WTC11 (cell line): Measurements from ENCODE around the gene IL17RA. TPM values are rescaled to one million over a fixed set of nuclear protein-coding genes. Genes with fewer than 3 reads are reported as not detected.

Experiments
- ATAC-seq: fragments of 200-7000 bp; cut with Tn5 transposase; 2 replicates; pipeline ENCODE4 v1.10.0; 2021; ENCODE audit warnings: mild to moderate bottlenecking, moderate library complexity
- CTCF ChIA-PET: fragments of 300-600 bp; sonication (Branson Sonifier 250); formaldehyde crosslinking; loops from one replicate; lab custom pipeline; 2021; ENCODE audit warnings: antibody characterized with exemption; lab: Charles Lee
- POLR2A ChIA-PET: fragments of 350-600 bp; sonication (Branson Sonifier 250); formaldehyde crosslinking; loops from one replicate; lab custom pipeline; 2021; ENCODE audit warnings: antibody characterized with exemption; lab: Charles Lee
- DNase-seq: peaks from one replicate; pipeline ENCODE4 v3.0.0; 2021; ENCODE audit warnings: low spot score
- H3K27ac Mint-ChIP-seq: 2 replicates; pipeline ENCODE4 v1.8.0; 2021; ENCODE audit warnings: mixed read lengths
- H3K27me3 Mint-ChIP-seq: 2 replicates; pipeline ENCODE4 v1.8.0; 2021; ENCODE audit warnings: low read depth, mild to moderate bottlenecking, moderate library complexity, mixed read lengths
- H3K36me3 Mint-ChIP-seq: 2 replicates; pipeline ENCODE4 v1.8.0; 2021; ENCODE audit warnings: mixed read lengths
- H3K4me1 Mint-ChIP-seq: 2 replicates; pipeline ENCODE4 v1.8.0; 2022; ENCODE audit warnings: mixed read lengths
- H3K4me3 Mint-ChIP-seq: 2 replicates; pipeline ENCODE4 v1.8.0; 2021; ENCODE audit warnings: mild to moderate bottlenecking, moderate library complexity, mixed read lengths
- H3K9me3 Mint-ChIP-seq: 2 replicates; pipeline ENCODE4 v1.8.0; 2021; ENCODE audit warnings: mixed read lengths
- ATF1 ChIP-seq: sonication (generic); formaldehyde crosslinking; IDR thresholded peaks from 2 replicates; pipeline ENCODE4 v1.8.1; 2023; ENCODE audit warnings: mild to moderate bottlenecking, moderate library complexity, missing genetic modification reagents
- CBFB ChIP-seq: sonication (generic); formaldehyde crosslinking; IDR thresholded peaks from 2 replicates; pipeline ENCODE4 v1.8.1; 2022; ENCODE audit warnings: mild to moderate bottlenecking, low read depth, missing genetic modification reagents
- GRHL2 ChIP-seq: fragments of 250-450 bp; sonication (Bioruptor Pico); IDR thresholded peaks from 2 replicates; pipeline ENCODE4 v1.8.0; 2022; ENCODE audit warnings: mild to moderate bottlenecking, moderate library complexity; ENCODE audit not compliant: insufficient replicate concordance, severe bottlenecking
- IRF2 ChIP-seq: sonication (generic); formaldehyde crosslinking; IDR thresholded peaks from 2 replicates; pipeline ENCODE4 v1.8.0; 2022; ENCODE audit warnings: low read depth, missing genetic modification reagents, borderline replicate concordance
- KAT7 ChIP-seq: sonication (generic); formaldehyde crosslinking; IDR thresholded peaks from 2 replicates; pipeline ENCODE4 v1.8.1; 2023; ENCODE audit warnings: missing genetic modification reagents, mild to moderate bottlenecking, borderline replicate concordance
- MXD4 ChIP-seq: fragments of 250-450 bp; sonication (Bioruptor Pico); IDR thresholded peaks from 2 replicates; pipeline ENCODE4 v1.8.0; 2021; ENCODE audit warnings: mild to moderate bottlenecking, moderate library complexity, borderline replicate concordance
- MYBL2 ChIP-seq: sonication (generic); formaldehyde crosslinking; IDR thresholded peaks from 2 replicates; pipeline ENCODE4 v1.8.1; 2023; ENCODE audit warnings: mild to moderate bottlenecking, moderate library complexity, missing genetic modification reagents
- NFE2L1 ChIP-seq: sonication (generic); formaldehyde crosslinking; IDR thresholded peaks from 2 replicates; pipeline ENCODE4 v1.8.1; 2023; ENCODE audit warnings: missing genetic modification reagents
- NR2C2 ChIP-seq: sonication (generic); formaldehyde crosslinking; IDR thresholded peaks from 2 replicates; pipeline ENCODE4 v1.8.0; 2022; ENCODE audit warnings: mild to moderate bottlenecking, missing genetic modification reagents
- NR3C1 ChIP-seq: sonication (generic); formaldehyde crosslinking; conservative IDR thresholded peaks from 2 replicates; pipeline ENCODE4 v1.8.1; 2023; ENCODE audit warnings: low read depth, mild to moderate bottlenecking, missing genetic modification reagents
- RELA ChIP-seq: sonication (generic); formaldehyde crosslinking; IDR thresholded peaks from 2 replicates; pipeline ENCODE4 v1.8.1; 2022; ENCODE audit warnings: missing genetic modification reagents, mild to moderate bottlenecking, borderline replicate concordance
- TP53 ChIP-seq: sonication (generic); formaldehyde crosslinking; IDR thresholded peaks from 2 replicates; pipeline ENCODE4 v1.8.1; 2023; ENCODE audit warnings: mild to moderate bottlenecking, missing genetic modification reagents
- ZBTB21 ChIP-seq: sonication (generic); formaldehyde crosslinking; IDR thresholded peaks from 2 replicates; pipeline ENCODE4 v1.8.1; 2023; ENCODE audit warnings: mild to moderate bottlenecking, missing genetic modification reagents, borderline replicate concordance
- ZNF219 ChIP-seq: sonication (generic); formaldehyde crosslinking; IDR thresholded peaks from 2 replicates; pipeline ENCODE4 v1.8.0; 2023; ENCODE audit warnings: missing genetic modification reagents, mild to moderate bottlenecking, borderline replicate concordance
- ZNF232 ChIP-seq: sonication (generic); formaldehyde crosslinking; IDR thresholded peaks from 2 replicates; pipeline ENCODE4 v1.8.0; 2022; ENCODE audit warnings: mild to moderate bottlenecking, missing genetic modification reagents
- ZNF317 ChIP-seq: sonication (generic); formaldehyde crosslinking; IDR thresholded peaks from 2 replicates; pipeline ENCODE4 v1.8.1; 2023; ENCODE audit warnings: low read depth, mild to moderate bottlenecking, moderate library complexity, missing genetic modification reagents, borderline replicate concordance
- ZNF512 ChIP-seq: sonication (generic); formaldehyde crosslinking; IDR thresholded peaks from 2 replicates; pipeline ENCODE4 v1.8.1; 2022; ENCODE audit warnings: missing genetic modification reagents, borderline replicate concordance
- total RNA-seq: library from RNA; stranded (reverse); gene quantifications from 3 replicates; pipeline ENCODE4 v1.2.3, GENCODE V29; 2021
- TF ChIP-seq, protein P1 (sequence below): sonication (generic); formaldehyde crosslinking; IDR thresholded peaks from 2 replicates; pipeline ENCODE4 v1.8.1; 2022; ENCODE audit warnings: mild to moderate bottlenecking, moderate library complexity, missing genetic modification reagents
- TF ChIP-seq, protein P2 (sequence below): fragments of 250-450 bp; sonication (Bioruptor Pico); IDR thresholded peaks from 2 replicates; pipeline ENCODE4 v1.9.0; 2021; ENCODE audit warnings: mild to moderate bottlenecking, borderline replicate concordance
- TF ChIP-seq, protein P3 (sequence below): fragments of 250-450 bp; sonication (Bioruptor Pico); IDR thresholded peaks from 2 replicates; pipeline ENCODE4 v1.9.0; 2021; ENCODE audit warnings: mild to moderate bottlenecking

IL17RA gene
- total RNA-seq, 1 experiment from 2014 or later: 7.9 TPM

DNA sequence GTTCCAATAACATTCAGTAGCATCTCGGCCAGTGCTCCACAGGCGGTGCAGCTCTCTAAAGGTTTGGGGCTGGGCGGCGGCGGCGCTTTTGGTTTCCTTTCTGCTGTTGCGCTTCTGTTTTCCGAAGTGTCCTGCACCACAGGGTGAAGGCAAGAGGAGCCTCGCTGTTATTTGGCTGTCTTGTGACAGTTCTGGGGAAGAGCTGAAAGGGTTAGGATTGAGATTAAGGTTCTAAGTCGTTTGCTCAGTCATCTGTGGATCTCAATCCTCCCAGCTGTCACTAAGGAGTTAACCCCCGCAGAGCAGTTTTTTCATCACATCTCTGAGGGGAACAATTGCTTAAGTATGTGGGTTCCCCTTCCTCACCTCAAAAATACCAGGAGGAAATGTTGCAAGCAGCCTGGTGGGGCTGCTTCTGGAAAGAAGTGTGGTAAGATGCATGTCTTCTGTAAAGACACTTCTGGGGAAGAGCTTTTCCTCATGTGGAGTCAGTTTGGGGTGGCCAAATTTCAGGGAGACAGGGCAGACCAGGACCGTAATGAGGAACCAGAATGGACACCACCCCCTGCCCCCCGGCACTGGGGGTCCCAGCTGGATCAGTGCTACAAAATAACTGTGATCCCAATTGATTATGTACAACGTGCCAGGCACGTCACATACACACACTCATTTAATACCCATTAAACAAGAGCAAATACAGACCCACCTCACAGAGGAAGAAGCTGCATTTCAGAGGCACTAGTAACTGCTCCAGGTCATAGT lies 22.2 kb downstream of the IL17RA start:
- no peaks in the 10 kb centered on the region for H3K27me3 Mint-ChIP-seq
- POLR2A ChIA-PET: interaction anchor here (0.6 kb wide), 1 partner anchor 340 kb away, joined by 5 read pairs; no protein-coding TSS in a partner anchor
- H3K27ac Mint-ChIP-seq: no peak overlapping the region
- TF ChIP-seq, protein P1, sequence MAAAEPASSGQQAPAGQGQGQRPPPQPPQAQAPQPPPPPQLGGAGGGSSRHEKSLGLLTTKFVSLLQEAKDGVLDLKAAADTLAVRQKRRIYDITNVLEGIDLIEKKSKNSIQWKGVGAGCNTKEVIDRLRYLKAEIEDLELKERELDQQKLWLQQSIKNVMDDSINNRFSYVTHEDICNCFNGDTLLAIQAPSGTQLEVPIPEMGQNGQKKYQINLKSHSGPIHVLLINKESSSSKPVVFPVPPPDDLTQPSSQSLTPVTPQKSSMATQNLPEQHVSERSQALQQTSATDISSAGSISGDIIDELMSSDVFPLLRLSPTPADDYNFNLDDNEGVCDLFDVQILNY (CRISPR knock-in tag): no peak
- TF ChIP-seq ZNF512 (CRISPR knock-in tag) (no peak), NFE2L1 (CRISPR knock-in tag) (no peak), MXD4 (CRISPR knock-in tag) (no peak), GRHL2 (CRISPR knock-in tag) (no peak), ZBTB21 (CRISPR knock-in tag) (no peak), RELA (CRISPR knock-in tag) (no peak), ZNF317 (no peak), NR3C1 (CRISPR knock-in tag) (no peak), MYBL2 (CRISPR knock-in tag) (no peak), KAT7 (no peak), TP53 (CRISPR knock-in tag) (no peak), ZNF232 (CRISPR knock-in tag) (no peak), IRF2 (no peak), ATF1 (CRISPR knock-in tag) (no peak), CBFB (no peak), ZNF219 (CRISPR knock-in tag) (no peak), NR2C2 (no peak)
- TF ChIP-seq, protein P2, sequence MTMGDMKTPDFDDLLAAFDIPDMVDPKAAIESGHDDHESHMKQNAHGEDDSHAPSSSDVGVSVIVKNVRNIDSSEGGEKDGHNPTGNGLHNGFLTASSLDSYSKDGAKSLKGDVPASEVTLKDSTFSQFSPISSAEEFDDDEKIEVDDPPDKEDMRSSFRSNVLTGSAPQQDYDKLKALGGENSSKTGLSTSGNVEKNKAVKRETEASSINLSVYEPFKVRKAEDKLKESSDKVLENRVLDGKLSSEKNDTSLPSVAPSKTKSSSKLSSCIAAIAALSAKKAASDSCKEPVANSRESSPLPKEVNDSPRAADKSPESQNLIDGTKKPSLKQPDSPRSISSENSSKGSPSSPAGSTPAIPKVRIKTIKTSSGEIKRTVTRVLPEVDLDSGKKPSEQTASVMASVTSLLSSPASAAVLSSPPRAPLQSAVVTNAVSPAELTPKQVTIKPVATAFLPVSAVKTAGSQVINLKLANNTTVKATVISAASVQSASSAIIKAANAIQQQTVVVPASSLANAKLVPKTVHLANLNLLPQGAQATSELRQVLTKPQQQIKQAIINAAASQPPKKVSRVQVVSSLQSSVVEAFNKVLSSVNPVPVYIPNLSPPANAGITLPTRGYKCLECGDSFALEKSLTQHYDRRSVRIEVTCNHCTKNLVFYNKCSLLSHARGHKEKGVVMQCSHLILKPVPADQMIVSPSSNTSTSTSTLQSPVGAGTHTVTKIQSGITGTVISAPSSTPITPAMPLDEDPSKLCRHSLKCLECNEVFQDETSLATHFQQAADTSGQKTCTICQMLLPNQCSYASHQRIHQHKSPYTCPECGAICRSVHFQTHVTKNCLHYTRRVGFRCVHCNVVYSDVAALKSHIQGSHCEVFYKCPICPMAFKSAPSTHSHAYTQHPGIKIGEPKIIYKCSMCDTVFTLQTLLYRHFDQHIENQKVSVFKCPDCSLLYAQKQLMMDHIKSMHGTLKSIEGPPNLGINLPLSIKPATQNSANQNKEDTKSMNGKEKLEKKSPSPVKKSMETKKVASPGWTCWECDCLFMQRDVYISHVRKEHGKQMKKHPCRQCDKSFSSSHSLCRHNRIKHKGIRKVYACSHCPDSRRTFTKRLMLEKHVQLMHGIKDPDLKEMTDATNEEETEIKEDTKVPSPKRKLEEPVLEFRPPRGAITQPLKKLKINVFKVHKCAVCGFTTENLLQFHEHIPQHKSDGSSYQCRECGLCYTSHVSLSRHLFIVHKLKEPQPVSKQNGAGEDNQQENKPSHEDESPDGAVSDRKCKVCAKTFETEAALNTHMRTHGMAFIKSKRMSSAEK (CRISPR knock-in tag): no peak
- TF ChIP-seq, protein P3, sequence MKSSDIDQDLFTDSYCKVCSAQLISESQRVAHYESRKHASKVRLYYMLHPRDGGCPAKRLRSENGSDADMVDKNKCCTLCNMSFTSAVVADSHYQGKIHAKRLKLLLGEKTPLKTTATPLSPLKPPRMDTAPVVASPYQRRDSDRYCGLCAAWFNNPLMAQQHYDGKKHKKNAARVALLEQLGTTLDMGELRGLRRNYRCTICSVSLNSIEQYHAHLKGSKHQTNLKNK (CRISPR knock-in tag): no peak
- TF ChIP-seq, all 79 proteins: peak for 0
- Mint-ChIP-seq H3K36me3 (peaks cover 5% of the 10 kb centered on the region), H3K4me1 (peaks cover 4% of the 10 kb centered on the region; the same call in 1 of the 2 replicates), H3K4me3 (no peak overlapping the region), H3K9me3 (no peaks in the 10 kb centered on the region)
- ATAC-seq (no peak), DNase-seq (no peak)
- CTCF ChIA-PET: interaction anchor here (0.8 to 3.6 kb wide), 9 partner anchors 9 to 394 kb away, joined by 3 to 17 read pairs (median 7); no protein-coding TSS in a partner anchor
